Fibroblast of mammary gland (primary cell): ENCODE results near the gene PLK5.

Experiments
- DNase-seq: peaks from one replicate; pipeline ENCODE4 v3.0.0-alpha.2; 2010; ENCODE audit warnings: low read depth
- H3K4me3 ChIP-seq: 2 replicates; pipeline ENCODE4 v1.5.1; 2011; ENCODE audit warnings: low read depth, mild to moderate bottlenecking, low read length, moderate library complexity; ENCODE audit not compliant: control insufficient read depth
- TF ChIP-seq, protein P1 (sequence below): conservative IDR thresholded peaks from 2 replicates; pipeline ENCODE4 v1.5.1; 2011; ENCODE audit warnings: low read depth, low read length, inconsistent platforms; ENCODE audit not compliant: control insufficient read depth, insufficient read depth

PLK5 gene

GRCh38 chr19:1481893-1482360 is 42.0 kb upstream of the PLK5 start:
- no peak for DNase-seq
- TF ChIP-seq, protein P1, sequence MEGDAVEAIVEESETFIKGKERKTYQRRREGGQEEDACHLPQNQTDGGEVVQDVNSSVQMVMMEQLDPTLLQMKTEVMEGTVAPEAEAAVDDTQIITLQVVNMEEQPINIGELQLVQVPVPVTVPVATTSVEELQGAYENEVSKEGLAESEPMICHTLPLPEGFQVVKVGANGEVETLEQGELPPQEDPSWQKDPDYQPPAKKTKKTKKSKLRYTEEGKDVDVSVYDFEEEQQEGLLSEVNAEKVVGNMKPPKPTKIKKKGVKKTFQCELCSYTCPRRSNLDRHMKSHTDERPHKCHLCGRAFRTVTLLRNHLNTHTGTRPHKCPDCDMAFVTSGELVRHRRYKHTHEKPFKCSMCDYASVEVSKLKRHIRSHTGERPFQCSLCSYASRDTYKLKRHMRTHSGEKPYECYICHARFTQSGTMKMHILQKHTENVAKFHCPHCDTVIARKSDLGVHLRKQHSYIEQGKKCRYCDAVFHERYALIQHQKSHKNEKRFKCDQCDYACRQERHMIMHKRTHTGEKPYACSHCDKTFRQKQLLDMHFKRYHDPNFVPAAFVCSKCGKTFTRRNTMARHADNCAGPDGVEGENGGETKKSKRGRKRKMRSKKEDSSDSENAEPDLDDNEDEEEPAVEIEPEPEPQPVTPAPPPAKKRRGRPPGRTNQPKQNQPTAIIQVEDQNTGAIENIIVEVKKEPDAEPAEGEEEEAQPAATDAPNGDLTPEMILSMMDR = no peak
- no peak overlapping the region for H3K4me3 ChIP-seq

GRCh38 chr19:1482361-1483130 is 41.3 kb upstream of the PLK5 start:
- no peak overlapping the region for H3K4me3 ChIP-seq
- TF ChIP-seq, protein P1 = no peak
- no peak for DNase-seq

DNA sequence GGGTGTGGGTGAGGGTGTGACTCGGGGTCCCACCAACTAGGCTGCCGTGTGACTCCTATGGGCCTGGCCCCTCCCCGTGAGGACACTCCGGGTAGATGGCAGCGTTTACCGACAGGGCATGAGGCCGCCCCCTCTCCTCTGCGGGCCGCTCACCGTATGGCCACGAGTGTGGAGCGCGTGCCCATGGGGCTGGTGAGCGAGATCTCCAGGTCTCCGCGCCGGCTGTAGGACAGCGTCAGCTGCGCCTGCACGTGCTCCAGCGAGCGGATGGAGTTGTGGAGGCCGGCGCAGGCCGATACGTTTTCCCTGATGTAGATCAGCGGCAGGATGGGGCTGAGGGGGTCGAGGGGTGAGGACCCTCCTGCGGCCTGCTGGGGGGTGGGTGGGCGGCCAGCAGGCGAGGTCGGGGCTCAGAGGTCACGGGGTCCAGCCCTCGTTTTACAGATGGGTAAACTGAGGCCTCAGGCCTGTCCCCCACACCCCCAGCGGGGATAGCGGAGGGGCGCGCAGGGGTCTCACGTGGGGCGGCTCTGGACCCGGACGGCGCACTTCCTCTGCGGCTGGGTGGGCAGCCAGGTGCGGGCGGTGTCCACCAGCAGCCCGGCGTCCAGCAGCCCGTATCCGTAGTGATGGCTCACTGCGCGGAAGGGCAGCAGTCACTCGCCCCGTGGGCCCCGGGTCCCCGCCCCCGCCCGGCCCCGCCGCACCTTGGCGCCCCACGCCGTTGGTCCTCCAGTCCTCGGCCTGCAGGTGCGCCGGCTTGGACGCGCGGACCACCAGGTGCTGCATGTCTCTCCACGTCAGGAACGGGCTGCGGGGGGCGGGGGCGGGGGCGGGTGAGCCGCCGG is 40.5 kb upstream of the PLK5 start:
- H3K4me3 ChIP-seq = no peak overlapping the region
- DNase-seq = no peak
- TF ChIP-seq, protein P1 = no peak

GRCh38 chr19:1483979-1484428 is 39.9 kb upstream of the PLK5 start:
- no peak for DNase-seq
- TF ChIP-seq, protein P1 = no peak
- H3K4me3 ChIP-seq = no peak overlapping the region

- H3K4me3 ChIP-seq = no peak overlapping the region
- no peak for DNase-seq
- TF ChIP-seq, protein P1 = no peak
These were observed 36.9 kb upstream of the PLK5 start for GRCh38 chr19:1486720-1487575.
